Spleen (tissue), 13 donors: ENCODE results near the gene ZFP42. TPM values are rescaled to one million over a fixed set of nuclear protein-coding genes. Genes with fewer than 3 reads are reported as not detected.

ENCODE experiments used
- DNase-seq: peaks from one replicate; pipeline ENCODE4 v3.0.0-alpha.2; 2020
- H3K27ac ChIP-seq, 8 donors: fragments of 200-600 bp; sonication (generic) in 7 of 8; 1 replicate in 4 of 8; 2 replicates in 4 of 8; pipeline versions ENCODE4 v1.5.0 to v1.8.0; 2016 to 2021; ENCODE audit warnings: inconsistent platforms in 4 of 8, mild to moderate bottlenecking in 4 of 8, moderate library complexity in 1 of 8
- H3K27me3 ChIP-seq, 7 donors: fragments of 200-600 bp; sonication (generic) in 6 of 7; replicated peaks in 1 of 7; 1 replicate in 4 of 7; 2 replicates in 3 of 7; pipeline versions ENCODE4 v1.5.0 to v1.8.0; 2016 to 2021; ENCODE audit warnings: inconsistent platforms in 3 of 7, mild to moderate bottlenecking in 1 of 7
- H3K36me3 ChIP-seq, 6 donors: fragments of 200-600 bp; sonication (generic) in 5 of 6; 1 replicate in 4 of 6; 2 replicates in 2 of 6; pipeline versions ENCODE4 v1.5.0 to v1.8.0; 2016 to 2021; ENCODE audit warnings: inconsistent platforms in 2 of 6
- H3K4me1 ChIP-seq, 6 donors: fragments of 200-600 bp; sonication (generic) in 5 of 6; 1 replicate in 3 of 6; 2 replicates in 3 of 6; pipeline versions ENCODE4 v1.5.0 to v1.8.0; 2016 to 2021; ENCODE audit warnings: inconsistent platforms in 3 of 6
- H3K4me3 ChIP-seq, 8 donors: fragments of 200-600 bp; sonication (generic) in 7 of 8; 1 replicate in 4 of 8; 2 replicates in 4 of 8; pipeline versions ENCODE4 v1.5.0 to v1.8.0; 2016 to 2021; ENCODE audit warnings: inconsistent platforms in 4 of 8, mild to moderate bottlenecking in 4 of 8, moderate library complexity in 2 of 8
- H3K9me3 ChIP-seq, 8 donors: fragments of 200-600 bp; sonication (generic) in 7 of 8; 1 replicate in 4 of 8; 2 replicates in 4 of 8; pipeline versions ENCODE4 v1.5.0 to v1.8.0; 2016 to 2021; ENCODE audit warnings: inconsistent platforms in 4 of 8
- CTCF ChIP-seq, 11 experiments: fragments of 200-600 bp in 7 of 11; fragments of 450-650 bp in 4 of 11; sonication (generic) in 4 of 11; IDR thresholded peaks in 8 of 11; conservative IDR thresholded peaks in 3 of 11; 1 replicate in 7 of 11; 2 replicates in 4 of 11; pipeline versions ENCODE4 v1.4.0 to v1.8.0; 2016 to 2021; ENCODE audit warnings: antibody characterized with exemption in 11 of 11, inconsistent platforms in 4 of 11, mild to moderate bottlenecking in 1 of 11
- POLR2A ChIP-seq, 3 donors: fragments of 450-650 bp; IDR thresholded peaks; one replicate each; pipeline ENCODE4 v1.5.1; 2017; ENCODE audit warnings: antibody characterized with exemption in 3 of 3, mild to moderate bottlenecking in 1 of 3
- POLR2AphosphoS5 ChIP-seq, 3 donors: sonication (generic); formaldehyde crosslinking; IDR thresholded peaks; one replicate each; pipeline ENCODE4 v1.5.1; 2017; ENCODE audit warnings: antibody characterized with exemption in 3 of 3
- WGBS, 5 donors: extraction: QIAGEN DNeasy Blood & Tissue Kit in 3 of 5; methylation state at CpG; one replicate each; pipeline versions ENCODE4 v1.1.5 to v1.1.7; 2013 to 2018; 5-methylcytosine and 5-hydroxymethylcytosine counted together
- intact Hi-C: fragments of 100-400 bp; cut with DNase I; formaldehyde crosslinking; loops from one replicate; pipeline ENCODE4 v1.15.0; 2023; ENCODE audit warnings: low total_unique reads
- long read RNA-seq, 2 donors: transcript quantifications; one replicate each; lab custom pipeline, GENCODE V29; 2026
- polyA plus RNA-seq, 3 donors: library from polyadenylated mRNA; stranded (reverse); fragments of 200-250 nt; gene quantifications; one replicate each; pipeline ENCODE4 v1.2.1, GENCODE V29; 2013
- total RNA-seq, 7 donors: library from RNA; depleted of rRNA in 3 of 7; stranded (reverse); fragments of >200 nt in 3 of 7; fragmentation: NEBNext Ultra II Directional in 4 of 7; extraction: Animal tissue kit (Norgen Biotek cat#: 25700) in 4 of 7; gene quantifications; one replicate each; pipeline versions ENCODE4 v1.1.0 to v1.2.1, GENCODE V29; 2016 to 2021
- donor health status: healthy with polysubstance abuse.
- donor health status: DM: no; HTN: no; CAD: no; lungs with moderate emphysema.
- donor health status: DM: no; HTN: no; CAD: no.
- donor health status: Bipolar disorder and iron deficiency.
- donor health status: healthy.
- donor health status: DM: no; HTN: no; CAD: no.
- donor health status: DM: yes; HTN: yes; CAD: no.

The ZFP42 gene
- total RNA-seq (not detected), polyA plus RNA-seq (not detected)
- long read RNA-seq, donor 1 = 0 reads
- long read RNA-seq, donor 2 = 0 reads

- 14 to 22% (median 16%) methylated on average over 48 to 58 of the region's 58 CpGs for WGBS, 5 donors
- H3K9me3 ChIP-seq = peaks cover 0 to 56% (median 16%) of the 10 kb centered on the region in 8 donors
- H3K27ac ChIP-seq = no peak within 1 kb of the TSS
- no peak within 1 kb of the TSS for H3K4me3 ChIP-seq
- DNase-seq = no peak
- intact Hi-C loops = no loop called here
- no peaks in the 10 kb centered on the region for H3K4me1 ChIP-seq
- no peaks in the 10 kb centered on the region for H3K36me3 ChIP-seq
- no peak for TF ChIP-seq POLR2A (IDR thresholded peaks at IDR 0.05)
- no peak for TF ChIP-seq CTCF (IDR thresholded peaks at IDR 0.05 in 8 of 11, conservative IDR thresholded peaks at IDR 0.05 in 3 of 11)
- H3K27me3 ChIP-seq = peaks cover 0 to 36% (median 8%) of the 10 kb centered on the region in 7 donors
These were observed at the start of gene ZFP42 for GRCh38 chr4:187995322-187996207. Gene ZFP42 (plus strand): TSS chr4:187995771. CDS start chr4:188002808, 7,037 bp downstream.

DNA sequence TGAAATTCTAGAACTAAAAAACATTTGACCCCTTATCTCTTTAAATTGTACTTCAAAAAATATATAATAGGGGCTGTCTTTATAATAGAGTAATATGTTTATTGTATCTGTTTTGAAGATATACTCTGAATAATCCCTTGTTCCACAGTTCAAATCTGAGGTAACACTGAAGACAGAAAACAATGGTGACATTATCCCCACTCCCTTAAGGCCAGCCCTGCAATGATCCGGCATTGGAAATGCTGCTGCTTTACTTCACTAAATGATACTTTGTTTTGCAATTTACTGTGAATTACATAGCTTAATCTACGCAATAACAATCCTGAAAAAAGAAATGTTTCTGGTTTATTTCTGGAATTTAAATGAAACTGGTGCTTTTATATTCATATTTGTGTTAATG lies 34.4 kb upstream of the ZFP42 start:
- peaks cover 0 to 9% (median 0%) of the 10 kb centered on the region in 8 donors for H3K9me3 ChIP-seq
- no peaks in the 10 kb centered on the region for H3K27me3 ChIP-seq
- 86 to 96% (median 90%) methylated on average over 2 of the region's 2 CpGs for WGBS, 5 donors
- DNase-seq = no peak
- H3K27ac ChIP-seq = no peak overlapping the region
- intact Hi-C loops = no loop called here
- no peaks in the 10 kb centered on the region for H3K4me1 ChIP-seq
- no peak overlapping the region for H3K4me3 ChIP-seq
- H3K36me3 ChIP-seq = no peaks in the 10 kb centered on the region
- TF ChIP-seq CTCF (IDR thresholded peaks at IDR 0.05 in 8 of 11, conservative IDR thresholded peaks at IDR 0.05 in 3 of 11) (no peak), POLR2AphosphoS5 (IDR thresholded peaks at IDR 0.05) (no peak), POLR2A (IDR thresholded peaks at IDR 0.05) (no peak)

DNA sequence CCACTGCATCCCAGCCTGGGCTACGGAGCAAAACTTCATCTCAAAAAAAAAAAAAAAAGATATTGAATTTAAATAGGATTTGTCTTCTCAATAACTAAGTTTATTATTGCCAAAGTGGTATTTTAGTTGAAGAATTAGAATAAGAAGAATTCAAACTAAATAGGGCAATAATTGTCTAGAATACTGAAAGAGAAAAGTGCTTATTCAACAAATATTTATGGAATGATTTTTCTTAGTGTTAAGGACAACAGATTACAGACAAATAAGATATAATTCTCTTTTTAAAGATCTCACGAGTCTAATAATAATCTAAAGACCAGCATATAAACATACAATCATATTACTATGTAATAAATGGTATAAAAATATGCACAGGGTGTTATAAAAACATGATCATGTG lies 33.6 kb upstream of the ZFP42 start:
- H3K27me3 ChIP-seq = no peaks in the 10 kb centered on the region
- no peak for DNase-seq
- intact Hi-C loops = no loop called here
- no peaks in the 10 kb centered on the region for H3K36me3 ChIP-seq
- H3K27ac ChIP-seq = no peak overlapping the region
- WGBS, 5 donors = 58 to 80% (median 66%) methylated on average over 2 of the region's 2 CpGs
- TF ChIP-seq CTCF (IDR thresholded peaks at IDR 0.05 in 8 of 11, conservative IDR thresholded peaks at IDR 0.05 in 3 of 11) (no peak), POLR2AphosphoS5 (IDR thresholded peaks at IDR 0.05) (no peak), POLR2A (IDR thresholded peaks at IDR 0.05) (no peak)
- no peak overlapping the region for H3K4me3 ChIP-seq
- peaks cover 0 to 9% (median 0%) of the 10 kb centered on the region in 8 donors for H3K9me3 ChIP-seq
- H3K4me1 ChIP-seq = no peaks in the 10 kb centered on the region

DNA sequence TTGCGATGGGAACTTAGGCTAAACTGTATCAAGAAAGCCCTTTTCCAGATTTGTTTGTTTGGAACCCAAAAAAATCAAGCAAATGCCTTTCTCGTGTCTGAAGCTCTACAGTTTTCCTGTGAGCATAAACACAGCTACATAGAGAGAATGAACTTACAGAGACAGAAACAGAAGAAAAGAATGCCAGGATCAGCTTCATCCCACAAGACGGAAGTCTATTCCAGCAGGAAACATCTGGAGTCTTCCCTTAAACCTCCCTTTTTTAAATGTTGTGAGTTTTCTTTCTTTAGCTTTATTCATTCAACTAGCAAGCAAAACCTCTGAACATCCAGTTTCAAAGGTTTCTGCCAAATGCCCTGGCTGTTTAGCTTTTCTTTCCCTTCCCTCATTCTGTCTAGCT lies 32.6 kb upstream of the ZFP42 start:
- intact Hi-C loops = no loop called here
- TF ChIP-seq POLR2A (IDR thresholded peaks at IDR 0.05) = no peak
- TF ChIP-seq POLR2AphosphoS5 (IDR thresholded peaks at IDR 0.05) = no peak
- no peak for TF ChIP-seq CTCF (IDR thresholded peaks at IDR 0.05 in 8 of 11, conservative IDR thresholded peaks at IDR 0.05 in 3 of 11)
- no peak for DNase-seq
- H3K9me3 ChIP-seq = peaks cover 0 to 4% (median 0%) of the 10 kb centered on the region in 8 donors
- H3K27me3 ChIP-seq = no peaks in the 10 kb centered on the region
- no peak overlapping the region for H3K4me3 ChIP-seq
- no peaks in the 10 kb centered on the region for H3K4me1 ChIP-seq
- no peak overlapping the region for H3K27ac ChIP-seq
- 21 to 32% (median 24%) methylated on average over 3 of the region's 3 CpGs for WGBS, 5 donors
- no peaks in the 10 kb centered on the region for H3K36me3 ChIP-seq
